Measurements from ENCODE around the gene UTP3.
"Not testable (repeated sequence)": the region's sequence is repeated elsewhere in the genome, so short reads cannot be mapped to it uniquely, and the experiment has no call there.

Gene UTP3

GRCh38 chr4:70688795-70689231 lies 481 bp downstream of the UTP3 start:
- peak; percentile 4 for DNase-seq

DNA sequence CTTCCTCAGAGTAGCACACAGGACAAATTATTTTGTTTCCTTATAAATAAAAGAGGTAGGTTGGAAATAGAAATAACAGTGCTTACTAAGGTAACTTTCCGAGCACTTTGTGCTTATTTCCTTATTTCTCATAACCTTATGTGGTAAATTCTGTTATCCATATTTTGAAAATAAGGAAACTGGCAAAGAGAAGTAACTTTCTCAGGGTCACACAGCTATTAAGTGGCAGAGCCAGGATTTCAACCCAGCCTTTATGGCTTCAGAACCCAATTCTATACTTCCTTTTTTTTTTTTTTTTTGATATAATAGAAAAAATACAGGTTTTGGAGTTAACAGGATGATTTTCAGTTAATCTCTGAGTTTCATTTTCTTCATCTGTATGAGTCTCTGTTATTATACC lies 3.3 kb downstream of the UTP3 start:
- DNase-seq = no peak

- DNase-seq = not testable (repeated sequence)
Measured at GRCh38 chr4:70694633-70695032, 6.3 kb downstream of the UTP3 start.

DNA sequence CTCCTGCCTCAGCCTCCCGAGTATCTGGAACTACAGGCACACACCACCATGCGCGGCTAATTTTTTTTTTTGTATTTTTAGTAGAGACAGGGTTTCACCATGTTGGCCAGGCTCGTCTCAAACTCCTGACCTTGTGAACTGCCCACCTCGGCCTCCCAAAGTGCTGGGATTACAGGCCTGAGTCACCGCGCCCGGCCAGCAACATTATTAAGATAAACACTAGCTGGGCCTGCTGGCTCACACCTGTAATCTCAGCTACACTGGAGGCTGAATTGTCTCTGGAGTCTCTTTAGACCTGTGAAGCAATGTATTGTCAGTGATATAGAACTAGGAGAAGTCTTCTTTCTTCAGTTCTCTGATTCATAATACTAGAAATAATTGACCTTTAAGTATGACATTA lies 10.1 kb downstream of the UTP3 start:
- not testable (repeated sequence) for DNase-seq

DNA sequence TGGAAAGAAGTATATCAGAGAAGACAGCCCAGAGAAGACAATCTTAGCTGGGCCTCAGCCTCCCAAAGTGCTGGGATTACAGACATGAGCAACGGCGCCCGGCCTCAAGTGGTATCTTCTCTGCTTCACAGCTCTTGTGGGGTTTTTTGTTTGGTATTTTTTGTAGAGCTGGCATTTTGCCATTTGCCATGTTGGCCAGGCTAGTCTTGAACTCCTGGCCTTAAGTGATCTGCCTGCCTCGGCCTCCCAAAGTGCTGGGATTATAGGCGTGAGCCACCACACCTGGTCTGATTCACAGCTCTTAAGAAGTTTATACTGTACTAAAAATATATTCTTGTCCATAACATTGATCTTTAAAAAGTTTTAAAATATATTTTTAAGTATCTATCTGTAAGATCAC lies 12.4 kb downstream of the UTP3 start:
- DNase-seq = no peak

DNA sequence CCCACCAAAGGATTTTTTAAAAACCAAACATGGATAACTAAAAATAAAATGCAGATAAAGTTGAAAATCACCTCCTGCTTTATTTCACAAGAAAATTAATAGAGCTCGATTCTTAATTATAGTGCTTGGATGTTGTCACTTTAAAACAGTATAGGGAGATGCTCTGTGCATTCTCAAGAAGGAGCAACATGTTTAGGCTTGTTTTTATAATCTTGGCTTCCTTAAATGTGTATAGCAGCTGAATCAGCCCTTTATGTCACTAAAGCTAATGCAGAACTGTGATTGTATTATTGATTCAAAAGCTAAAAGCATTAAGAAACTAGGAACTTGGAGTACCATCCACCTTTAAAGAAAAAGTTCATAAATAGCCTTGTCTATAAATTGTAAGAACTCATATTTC lies 12.9 kb downstream of the UTP3 start:
- DNase-seq = no peak

DNA sequence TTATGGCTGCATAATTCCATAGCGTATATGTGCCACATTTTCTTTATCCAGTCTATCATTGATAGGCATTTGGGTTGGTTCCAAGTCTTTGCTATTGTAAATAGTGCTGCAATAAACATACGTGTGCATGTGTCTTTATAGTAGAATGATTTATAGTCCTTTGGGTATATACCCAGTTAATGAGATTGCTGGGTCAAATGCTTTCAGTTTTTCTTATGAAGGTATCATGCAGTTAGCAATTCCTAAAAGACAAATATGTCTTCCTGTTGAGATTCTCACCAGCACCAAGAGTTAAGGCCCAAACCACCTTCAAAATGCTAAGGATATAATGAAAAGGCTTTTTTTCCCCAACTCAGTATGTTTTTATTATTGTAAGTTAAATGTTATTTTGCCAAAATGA lies 14.3 kb downstream of the UTP3 start:
- not testable (repeated sequence) for DNase-seq

DNA sequence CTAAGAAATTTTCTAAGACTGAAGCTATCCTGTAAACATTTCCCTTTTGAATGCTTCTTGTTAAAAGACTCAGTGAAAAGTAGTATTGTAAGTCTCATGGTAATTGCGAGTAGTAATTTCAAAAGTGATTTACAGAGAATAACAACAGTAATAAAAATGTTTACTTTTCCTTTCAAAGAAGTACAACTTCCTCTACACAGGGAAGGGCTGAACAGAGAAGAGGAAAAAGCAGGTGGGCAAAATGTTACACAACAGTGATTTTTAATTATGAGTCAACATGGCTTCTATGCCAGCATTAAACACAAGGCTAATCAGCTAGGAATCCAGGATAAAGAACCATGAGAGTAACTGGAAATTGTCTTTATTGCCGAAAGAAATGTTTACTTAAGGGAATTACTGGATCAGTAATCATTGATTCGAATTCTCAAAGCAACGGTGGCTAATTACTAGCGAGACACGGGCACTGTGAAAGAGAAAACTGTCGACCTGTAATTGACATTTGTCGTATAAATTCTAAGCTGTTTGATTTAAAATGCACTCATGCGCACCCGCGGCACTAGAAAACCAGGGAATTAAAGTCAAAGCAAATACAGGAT lies 15.4 kb downstream of the UTP3 start:
- peak; percentile 25 for DNase-seq

DNA sequence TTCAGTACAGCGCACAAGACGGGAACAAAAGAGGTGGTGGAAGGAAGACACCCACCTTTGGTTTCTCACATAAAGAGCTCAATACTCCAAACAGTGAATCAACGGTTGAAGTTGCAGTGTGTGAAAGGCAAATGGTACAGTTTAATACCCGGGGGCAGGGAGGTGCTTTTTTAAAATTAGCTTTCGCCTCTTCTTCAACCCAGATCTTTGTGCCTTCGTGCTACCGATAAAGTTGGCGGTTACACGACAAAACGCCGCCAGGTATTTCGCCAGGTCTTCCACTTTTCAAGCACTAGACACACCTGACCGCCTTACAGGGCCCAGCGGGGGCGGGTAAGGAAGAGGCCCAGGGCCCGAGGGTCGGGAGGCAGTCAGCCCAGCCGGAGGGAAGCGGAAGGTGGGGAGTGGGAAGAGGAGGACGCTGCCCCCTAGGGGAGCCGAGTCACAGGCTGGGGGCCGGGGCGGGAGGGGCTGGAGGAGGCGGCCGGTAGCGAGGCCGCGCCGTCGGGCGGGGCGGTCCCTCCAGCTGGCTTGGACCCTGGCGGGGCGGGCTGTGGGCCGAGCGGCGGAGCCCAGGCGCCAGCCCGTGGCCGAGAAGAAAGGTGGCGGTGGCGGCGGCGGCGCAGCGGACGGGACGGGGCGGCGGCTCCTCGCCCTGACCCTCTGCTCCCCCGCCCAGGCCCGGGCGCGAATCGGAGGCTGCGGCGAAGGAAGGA lies 16.0 kb downstream of the UTP3 start:
- DNase-seq = peak; percentile 68

DNA sequence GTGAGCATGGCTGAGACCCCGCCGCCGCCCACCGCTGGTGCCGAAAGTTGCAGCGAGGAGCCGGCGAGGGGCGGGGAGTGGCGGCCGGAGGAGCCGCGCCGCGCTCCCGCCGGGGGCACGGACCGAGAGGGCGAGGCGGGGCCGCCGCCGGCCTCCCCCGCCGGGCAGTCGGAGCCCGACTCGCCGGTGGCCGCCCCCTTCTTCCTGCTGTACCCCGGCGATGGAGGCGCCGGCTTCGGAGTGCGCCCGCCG lies 16.5 kb downstream of the UTP3 start:
- no peak for DNase-seq

DNA sequence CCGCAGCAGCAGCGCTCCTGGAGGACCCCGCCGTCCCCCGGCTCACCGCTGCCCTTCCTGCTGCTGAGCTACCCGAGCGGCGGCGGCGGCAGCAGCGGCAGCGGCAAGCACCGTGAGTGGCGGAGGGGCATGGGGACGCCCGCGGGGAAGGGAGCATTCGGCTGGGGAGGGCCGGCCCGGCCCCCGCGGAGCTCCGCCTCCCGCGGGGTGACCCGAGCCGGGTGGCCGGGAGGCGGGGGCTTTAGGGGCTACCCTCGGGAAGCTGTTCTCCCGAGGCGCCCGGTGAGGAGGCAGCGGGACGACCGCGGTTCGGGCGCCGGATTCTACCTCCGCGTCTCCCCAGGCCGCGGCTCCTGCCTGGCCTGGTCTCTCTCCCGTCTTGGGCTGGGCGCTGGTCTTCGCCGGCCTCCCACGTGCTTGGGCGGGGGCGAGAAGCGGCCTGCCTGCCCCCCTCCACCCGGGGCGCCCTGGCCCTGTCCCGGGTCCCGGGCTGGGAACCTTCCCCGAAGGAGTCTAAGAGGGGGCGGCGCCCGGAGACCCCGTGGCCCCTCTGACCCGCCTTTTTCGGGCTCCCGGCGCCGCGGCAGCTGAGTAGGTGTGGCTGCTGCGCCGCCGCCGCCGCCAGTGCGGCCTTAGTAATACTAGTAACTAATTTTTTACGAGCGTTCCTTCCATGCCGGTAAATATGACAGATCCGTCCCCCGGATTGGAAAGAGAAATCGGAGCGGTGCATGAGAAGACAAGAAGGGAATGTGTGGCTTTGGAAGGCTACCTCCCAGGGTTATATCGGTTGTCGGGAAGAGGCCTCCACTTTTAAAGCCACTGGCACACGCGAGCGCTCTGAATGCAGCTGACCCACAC lies 17.1 kb downstream of the UTP3 start:
- peak; percentile 81 for DNase-seq

- DNase-seq = no peak
Measured at GRCh38 chr4:70706044-70706461, 17.7 kb downstream of the UTP3 start.

DNA sequence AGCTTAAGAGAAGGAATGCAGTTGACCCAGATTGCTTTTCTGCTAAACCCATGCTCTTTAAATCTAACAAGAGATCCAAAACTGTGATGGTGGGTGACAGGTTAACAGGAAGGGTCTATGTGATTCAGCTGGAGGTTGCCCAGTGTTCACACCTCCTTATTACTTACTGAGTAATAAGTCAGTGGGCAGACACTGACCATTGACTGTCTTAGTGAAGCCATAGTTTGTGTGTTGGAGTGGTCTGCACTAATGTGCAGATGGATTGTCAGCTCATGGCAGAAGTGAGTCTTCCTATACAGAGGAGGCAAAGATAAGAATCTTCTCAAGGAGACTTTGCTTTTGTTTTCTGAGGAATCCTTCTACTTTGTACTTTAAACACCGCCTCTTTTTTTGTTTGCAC lies 18.2 kb downstream of the UTP3 start:
- DNase-seq = no peak

- no peak for DNase-seq
Measured at GRCh38 chr4:70709611-70710205, 21.4 kb downstream of the UTP3 start.

- DNase-seq = no peak
Measured at GRCh38 chr4:70711599-70711998, 23.3 kb downstream of the UTP3 start.

GRCh38 chr4:70712150-70712549 lies 23.8 kb downstream of the UTP3 start:
- DNase-seq = no peak

GRCh38 chr4:70712604-70713452 lies 24.5 kb downstream of the UTP3 start:
- no peak for DNase-seq

DNA sequence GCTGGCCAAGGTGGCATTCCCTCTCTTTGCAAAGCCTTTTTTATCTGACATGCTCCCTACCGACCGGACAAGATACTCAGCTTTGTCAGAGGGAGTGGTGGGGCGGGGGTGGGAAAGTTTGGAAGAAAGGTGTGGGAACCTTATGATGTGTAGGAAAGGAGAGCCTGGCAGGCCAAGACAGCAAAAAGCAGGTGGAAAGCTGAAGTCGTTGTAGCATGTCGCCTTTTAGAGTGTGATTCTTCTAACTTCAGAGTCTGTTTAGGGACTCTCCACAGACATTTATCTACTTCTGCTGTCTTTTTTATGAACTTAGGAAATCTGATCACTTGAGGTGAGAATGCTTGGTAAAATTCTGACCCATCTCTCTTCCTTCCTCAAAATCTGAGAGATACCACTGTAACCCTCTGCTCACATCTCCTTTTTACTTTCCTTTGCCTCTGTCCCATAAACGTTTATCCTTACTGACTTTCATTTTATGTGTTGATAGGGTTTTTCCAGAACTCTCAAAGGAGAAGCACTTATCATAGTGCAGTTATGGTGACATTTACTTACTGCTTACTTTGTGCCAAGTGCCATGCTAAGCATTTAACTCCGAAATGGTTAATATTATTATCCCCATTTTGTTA lies 25.2 kb downstream of the UTP3 start:
- no peak for DNase-seq

DNA sequence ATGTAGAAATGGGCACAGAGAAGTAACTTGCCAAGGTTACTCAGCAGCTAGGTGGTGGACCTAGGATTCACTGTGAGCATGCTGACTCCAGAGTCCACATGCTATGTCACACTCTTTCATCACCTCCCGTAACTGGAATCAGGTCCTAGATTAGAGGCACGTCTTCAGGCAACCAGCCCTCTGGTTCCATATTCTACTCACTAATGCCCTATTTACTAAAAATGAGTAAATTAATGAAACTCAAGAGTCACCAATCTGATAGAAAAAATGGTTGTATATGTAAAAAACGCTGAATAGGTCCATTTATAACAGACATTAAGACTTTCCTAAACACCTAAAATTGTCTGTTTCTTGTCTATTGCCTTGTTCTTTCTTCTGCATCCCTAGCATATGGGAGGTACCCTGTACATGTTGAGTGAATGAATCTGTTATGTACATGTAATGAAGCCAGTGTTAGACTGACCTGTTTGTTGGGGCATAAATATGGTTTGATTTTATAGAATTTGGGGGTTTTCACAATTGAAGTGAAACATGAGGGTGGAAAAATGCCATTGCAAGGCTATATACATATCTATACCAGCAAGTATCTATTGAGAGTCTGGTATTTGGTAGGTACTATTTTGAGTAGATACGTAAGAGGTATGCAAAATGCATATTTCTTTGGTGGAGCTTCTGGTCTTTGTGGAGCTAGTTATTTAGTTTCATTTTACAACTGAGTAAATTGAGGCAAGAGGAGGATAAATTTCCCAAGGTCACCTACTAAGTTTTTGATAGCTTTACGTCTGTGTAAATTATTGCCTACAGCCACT lies 26.0 kb downstream of the UTP3 start:
- DNase-seq = no peak

DNA sequence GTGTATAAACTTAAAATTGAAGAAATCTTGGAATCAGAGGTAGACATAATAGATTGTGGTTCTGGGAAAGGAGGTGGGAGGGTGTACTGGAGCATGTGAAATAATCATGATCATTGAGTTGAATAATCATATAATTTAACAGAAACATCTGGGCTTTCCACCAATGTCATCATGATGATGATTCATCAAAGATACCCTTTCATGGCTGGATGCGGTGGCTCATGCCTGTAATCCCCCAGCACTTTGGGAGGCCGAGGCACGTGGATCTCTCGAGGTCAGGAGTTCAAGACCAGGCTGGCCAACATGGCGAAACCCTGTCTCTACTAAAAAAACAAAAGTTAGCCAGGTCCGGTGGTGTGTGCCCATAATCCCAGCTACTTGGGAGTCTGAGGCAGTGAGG lies 26.8 kb downstream of the UTP3 start:
- no peak for DNase-seq

DNA sequence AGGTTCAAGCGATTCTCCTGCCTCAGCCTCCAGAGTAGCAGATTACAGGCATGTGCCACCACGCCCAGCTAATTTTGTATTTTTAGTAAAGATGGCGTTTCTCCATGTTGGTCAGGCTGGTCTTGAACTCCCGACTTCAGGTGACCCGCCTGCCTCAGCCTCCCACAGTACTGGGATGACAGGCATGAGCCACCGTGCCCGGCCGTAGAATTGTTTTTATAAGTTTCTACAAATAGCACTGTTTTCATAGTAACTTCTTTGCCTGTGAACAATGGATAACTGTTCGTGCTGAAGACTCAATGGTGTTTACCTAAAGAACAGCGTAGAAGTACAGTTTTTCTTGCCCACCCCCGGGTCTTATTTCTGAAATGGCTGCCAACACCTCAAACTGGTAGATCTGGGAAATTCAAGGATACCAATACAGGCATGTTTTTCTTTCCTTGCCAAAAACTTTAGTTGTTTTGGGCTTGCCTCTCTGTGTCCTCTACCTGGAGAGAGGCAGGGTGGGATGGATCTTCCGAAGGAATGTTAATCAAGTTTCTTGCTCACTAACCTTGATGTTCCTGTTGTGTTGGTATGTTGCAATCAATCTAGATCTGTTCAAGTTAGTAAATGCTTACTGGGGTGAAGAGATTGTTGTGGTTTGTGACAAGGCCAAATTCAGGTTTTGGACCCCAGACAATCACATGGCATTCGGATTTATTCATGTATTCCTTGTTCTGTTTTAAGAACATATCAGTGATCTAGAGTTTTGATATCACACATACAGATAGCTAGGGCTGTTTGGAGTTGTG lies 30.7 kb downstream of the UTP3 start:
- DNase-seq = no peak

Measured in activated CD4-positive, alpha-beta T cell treated with anti-CD3 and anti-CD28 coated beads, Interleukin-10, Interleukin-2, amounts not matched to agents 100 ng/mL and 50 ng/mL, durations not matched to agents 16 hours and 8 hours (primary cell).